GM19099 (cell line): Measurements from ENCODE around the gene ASTL.

ENCODE experiments used
- POLR2A ChIP-seq: IDR thresholded peaks from 3 replicates; pipeline ENCODE4 v1.6.1; 2011; ENCODE audit warnings: low read depth; ENCODE audit not compliant: insufficient read length; ENCODE audit errors: extremely low read depth

The ASTL gene

GRCh38 chr2:96152304-96153161 lies 14.2 kb upstream of the ASTL start:
- no peak for TF ChIP-seq POLR2A

- no peak for TF ChIP-seq POLR2A
Observed at GRCh38 chr2:96151595-96152303, 13.4 kb upstream of the ASTL start.

GRCh38 chr2:96150791-96151594 lies 12.7 kb upstream of the ASTL start:
- TF ChIP-seq POLR2A = no peak

- TF ChIP-seq POLR2A = no peak
Observed at GRCh38 chr2:96150007-96150640, 11.8 kb upstream of the ASTL start.

- peak; percentile 63 for TF ChIP-seq POLR2A
Observed at GRCh38 chr2:96148410-96149217, 10.3 kb upstream of the ASTL start.

GRCh38 chr2:96147593-96148201 lies 9.4 kb upstream of the ASTL start:
- no peak for TF ChIP-seq POLR2A

- TF ChIP-seq POLR2A = no peak
Observed at GRCh38 chr2:96146881-96147592, 8.7 kb upstream of the ASTL start.

GRCh38 chr2:96146153-96146880 lies 8.0 kb upstream of the ASTL start:
- peak; percentile 66 for TF ChIP-seq POLR2A

- no peak for TF ChIP-seq POLR2A
Observed at GRCh38 chr2:96145848-96146152, 7.5 kb upstream of the ASTL start.

- peak; percentile 100 for TF ChIP-seq POLR2A
Observed at GRCh38 chr2:96145036-96145847, 6.9 kb upstream of the ASTL start, which contains the start of gene DUSP2. TSS of gene DUSP2 (minus strand) at chr2:96145440. CDS start at chr2:96145354, 86 bp downstream.

GRCh38 chr2:96144481-96145035 lies 6.3 kb upstream of the ASTL start:
- TF ChIP-seq POLR2A = no peak
